ENCODE data around the gene AP5S1.

DNA sequence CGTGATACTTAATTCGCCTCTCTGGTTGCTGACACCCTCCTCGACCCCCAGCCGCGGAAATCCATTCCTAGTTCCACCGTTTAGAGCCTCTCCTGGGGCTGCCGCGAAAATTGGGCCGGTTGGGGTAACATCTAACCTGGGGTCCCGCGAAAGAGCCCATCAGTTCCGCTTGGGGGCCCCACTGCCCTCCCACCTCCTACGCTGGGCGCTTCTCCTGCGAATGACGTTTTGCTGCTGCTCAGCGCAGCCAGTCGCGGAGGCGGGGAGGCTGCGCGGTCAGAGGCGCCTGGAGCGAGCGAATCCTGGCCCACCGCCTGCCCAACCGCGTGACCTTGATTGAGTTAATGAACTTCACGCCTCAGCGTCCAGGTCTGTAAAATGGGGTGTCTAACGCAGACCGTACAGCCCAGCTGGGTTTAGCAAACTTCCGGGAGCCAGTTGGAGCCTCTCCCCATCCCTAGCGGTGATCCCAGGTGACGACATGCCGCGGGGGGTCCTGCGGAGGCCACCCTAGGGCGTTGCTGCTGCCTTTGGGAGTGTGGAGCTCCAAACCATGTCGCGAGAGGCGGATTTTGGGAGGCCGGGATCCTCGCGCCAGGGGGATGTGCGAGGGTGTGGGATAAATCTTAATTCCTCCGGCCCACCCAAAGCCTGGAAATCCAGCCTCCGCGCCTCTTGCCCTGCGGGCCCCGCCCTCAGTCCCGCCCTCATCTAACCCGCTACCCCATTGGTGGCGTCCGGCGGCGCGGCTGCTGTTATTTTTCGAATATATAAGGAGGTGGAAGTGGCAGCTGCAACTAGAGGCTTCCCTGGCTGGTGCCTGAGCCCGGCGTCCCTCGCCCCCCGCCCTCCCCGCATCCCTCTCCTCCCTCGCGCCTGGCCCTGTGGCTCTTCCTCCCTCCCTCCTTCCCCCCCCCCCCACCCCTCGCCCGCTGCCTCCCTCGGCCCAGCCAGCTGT is 24.6 kb upstream of the AP5S1 start, which contains the start of gene CDC25B:
- TF ChIP-seq SNAI2 (CRISPR knock-in tag; IDR thresholded peaks at IDR 0.05) (no peak), OSR1 (CRISPR knock-in tag; IDR thresholded peaks at IDR 0.05) (no peak), GLIS3 (CRISPR knock-in tag; IDR thresholded peaks at IDR 0.05) (no peak)
